Motor neuron (in vitro differentiated cells): ENCODE results near the gene HOXA5. TPM values are rescaled to one million over a fixed set of nuclear protein-coding genes. Genes with fewer than 3 reads are reported as not detected.
A peak's percentile ranks its signal among the peaks of the same experiment; 100 is the strongest.

Experiments
- ATAC-seq, 8 experiments: fragments of 200-7000 bp; cut with Tn5 transposase; replicated peaks in 6 of 8; 2 replicates each; pipeline ENCODE4 v1.8.0; 2021; ENCODE audit warnings: mild to moderate bottlenecking in 8 of 8, moderate library complexity in 8 of 8
- H3K27ac ChIP-seq, 2 donors: fragments of 250-450 bp; sonication (Bioruptor Pico); 2 replicates each; pipeline ENCODE4 v1.9.0; 2021; ENCODE audit warnings: antibody characterized with exemption in 2 of 2, mild to moderate bottlenecking in 2 of 2, moderate library complexity in 1 of 2
- H3K4me1 ChIP-seq, 2 donors: fragments of 250-450 bp; sonication (Bioruptor Pico); replicated peaks in 1 of 2; 2 replicates each; pipeline ENCODE4 v1.6.1; 2021; ENCODE audit warnings: antibody characterized with exemption in 2 of 2, mild to moderate bottlenecking in 2 of 2, moderate library complexity in 1 of 2
- H3K4me3 ChIP-seq, 5 donors: fragments of 250-450 bp; sonication (Bioruptor Pico); 2 replicates each; pipeline ENCODE4 v1.9.0; 2021; ENCODE audit warnings: antibody characterized with exemption in 5 of 5, mild to moderate bottlenecking in 5 of 5, moderate library complexity in 4 of 5
- WGBS, 10 experiments: fragments of 450-650 bp; shearing (Covaris generic); methylation state at CpG; one replicate each; pipeline ENCODE4 v1.0.0; 2022; 5-methylcytosine and 5-hydroxymethylcytosine counted together
- in situ Hi-C, 9 experiments: fragments of 400-800 bp; cut with MboI; loops; one replicate each; pipeline ENCODE4 v1.15.0; 2021; ENCODE audit warnings: low sequenced_read_pairs in 9 of 9, low pct_unique_long_range_greater_than_20kb in 2 of 9; ENCODE audit not compliant: unreplicated experiment in 9 of 9
- total RNA-seq, 8 experiments: library from RNA; unstranded; fragments of 300-600 nt; gene quantifications; 2 replicates each; pipeline versions ENCODE4 v1.2.3 to v1.2.4, GENCODE V29; 2022

The HOXA5 gene
- total RNA-seq, 8 experiments from 2014 or later, result 10.0 to 121 (median 73.0) TPM

DNA sequence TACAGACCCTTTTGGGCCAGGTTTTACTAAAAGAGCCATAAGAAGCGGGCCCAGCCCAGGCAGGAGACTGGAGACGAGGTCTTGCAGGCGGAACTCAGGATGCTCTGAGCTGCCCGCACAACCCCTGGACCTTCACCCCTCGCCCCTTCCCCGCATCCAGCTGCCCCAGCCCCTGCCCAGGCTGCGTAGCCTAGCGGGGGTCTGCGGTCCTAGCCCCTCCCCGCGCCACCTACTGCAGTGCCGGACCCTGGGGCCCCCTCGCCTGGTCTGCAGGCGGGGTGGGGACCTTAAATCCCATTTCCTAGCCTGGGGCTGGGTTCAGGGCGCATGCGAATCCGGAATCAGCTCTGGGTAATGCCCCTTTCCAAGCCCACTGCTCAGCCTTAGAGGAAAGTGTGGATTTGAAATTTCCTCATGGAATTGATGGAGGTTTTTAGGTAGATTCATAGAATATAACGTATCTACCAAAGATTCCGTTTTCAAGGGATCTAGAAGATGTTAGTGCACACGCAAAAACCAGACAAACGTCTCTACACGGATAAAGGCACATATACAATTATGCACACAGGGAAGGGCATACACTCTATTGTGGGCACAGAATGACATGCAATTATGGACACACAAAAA lies 9.4 kb upstream of the HOXA5 start:
- no peak overlapping the region for H3K4me3 ChIP-seq
- H3K27ac ChIP-seq, result no peak overlapping the region
- 30 to 94% (median 66%) methylated on average over 2 to 5 of the region's 22 CpGs; no CpG with 5 or more reads in 2 of the 10 experiments for WGBS, 10 experiments
- H3K4me1 ChIP-seq, result peaks cover 5 to 32% of the 10 kb centered on the region in 2 donors
- no peak for ATAC-seq
- in situ Hi-C loops, result loop anchor here in 5 of 9 experiments (25.0 kb wide), 3 partner anchors 766 to 1291 kb away; no protein-coding TSS in a partner anchor

DNA sequence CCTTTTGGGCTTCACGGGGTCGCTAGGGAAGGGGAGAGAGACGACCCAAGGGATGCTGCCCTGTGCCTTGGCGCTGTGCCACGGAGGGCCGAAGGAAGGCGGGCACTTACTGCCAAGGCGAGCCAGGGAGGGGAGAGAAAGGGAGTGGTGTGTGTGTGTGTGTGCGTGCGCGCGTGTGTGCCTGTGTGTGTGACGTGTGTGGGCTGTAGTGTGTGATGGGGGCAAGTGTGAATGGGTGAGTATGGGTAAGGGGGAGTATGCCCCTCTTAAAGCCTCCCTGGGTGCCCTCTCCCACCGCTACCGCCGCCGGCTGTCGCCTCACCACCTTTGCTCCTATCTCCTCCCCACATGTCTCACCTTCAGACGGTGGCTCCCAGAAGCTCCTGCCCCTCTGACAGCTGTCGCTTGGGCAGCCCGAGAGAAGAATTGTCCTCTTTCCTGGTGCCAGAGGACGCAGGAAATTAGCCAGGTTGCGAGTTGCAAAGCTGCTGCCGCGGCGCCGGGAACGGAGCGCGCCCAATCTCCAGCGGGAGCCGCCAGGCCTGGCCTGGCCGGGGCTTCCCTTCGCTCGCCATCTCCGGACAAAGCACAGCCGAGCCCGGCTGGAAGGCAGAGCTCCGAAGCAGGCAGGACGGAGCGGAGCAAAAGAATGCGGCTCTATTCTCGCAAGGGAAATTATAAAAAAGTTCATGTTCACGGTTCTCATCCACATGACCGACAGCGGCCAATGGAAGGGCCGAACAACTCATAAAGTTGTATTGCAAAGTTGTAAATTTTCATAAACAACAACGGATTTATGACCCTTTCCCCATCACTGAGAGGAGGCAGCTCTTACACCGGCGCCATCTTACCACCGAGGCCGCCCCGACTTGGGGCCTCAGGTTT lies 8.7 kb upstream of the HOXA5 start, which contains the start of gene HOXA3:
TSS of gene HOXA3 (minus strand) at position 653 of the 885 bp plus-strand sequence. CDS start 41,943 bp downstream, outside the sequence.
- peak in 3 of 8 experiments; percentile 6 to 40 (median 17) for ATAC-seq
- H3K4me3 ChIP-seq, result peak within 1 kb of the TSS; percentile 41 to 63 (median 47)
- in situ Hi-C loops, result loop anchor here in 5 of 9 experiments (25.0 kb wide), 3 partner anchors 765 to 1290 kb away; no protein-coding TSS in a partner anchor
- H3K4me1 ChIP-seq, result peaks cover 5 to 32% of the 10 kb centered on the region in 2 donors
- peak within 1 kb of the TSS in 1 of 2 donors; percentile 83 for H3K27ac ChIP-seq
- WGBS, 10 experiments, result 0 to 80% (median 34%) methylated on average over 1 to 23 of the region's 53 CpGs; no CpG with 5 or more reads in 1 of the 10 experiments

DNA sequence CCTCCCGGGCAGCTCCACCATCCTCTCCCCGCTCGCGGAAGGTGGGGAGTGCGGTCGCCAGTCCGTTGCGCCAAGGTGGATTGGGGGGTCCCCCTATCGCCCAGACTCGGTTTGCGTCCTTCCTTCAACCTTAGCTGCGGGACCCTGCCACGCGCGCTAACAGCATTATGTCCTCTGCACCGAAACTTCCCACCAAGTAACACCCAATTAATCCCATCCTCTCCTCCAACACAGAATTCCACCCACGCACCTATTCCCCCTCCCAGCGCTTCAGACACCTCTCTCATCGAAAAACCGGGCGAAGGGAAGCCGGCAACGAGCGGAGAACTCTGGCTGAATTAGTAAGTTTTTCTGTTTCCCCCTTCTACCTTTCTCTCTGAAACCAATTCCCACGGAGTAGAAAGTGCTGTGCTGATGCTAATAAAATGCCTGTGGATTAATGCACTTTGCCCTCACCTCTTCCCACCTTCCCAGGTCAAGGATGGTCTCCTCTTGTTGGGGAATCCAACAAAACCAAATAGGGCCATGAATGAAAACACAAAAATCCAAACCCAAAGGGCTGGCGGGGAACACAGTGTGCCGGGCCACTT lies 8.0 kb upstream of the HOXA5 start:
- Histone ChIP-seq H3K27ac (peak overlapping the region in 1 of 2 donors; percentile 83), H3K4me1 (peaks cover 5 to 32% of the 10 kb centered on the region in 2 donors), H3K4me3 (peak overlapping the region; percentile 41 to 63 (median 47))
- no peak for ATAC-seq
- in situ Hi-C loops, result loop anchor here in 5 of 9 experiments (25.0 kb wide), 3 partner anchors 764 to 1289 kb away; no protein-coding TSS in a partner anchor
- 0 to 40% (median 28%) methylated on average over 1 to 19 of the region's 27 CpGs; no CpG with 5 or more reads in 1 of the 10 experiments for WGBS, 10 experiments

DNA sequence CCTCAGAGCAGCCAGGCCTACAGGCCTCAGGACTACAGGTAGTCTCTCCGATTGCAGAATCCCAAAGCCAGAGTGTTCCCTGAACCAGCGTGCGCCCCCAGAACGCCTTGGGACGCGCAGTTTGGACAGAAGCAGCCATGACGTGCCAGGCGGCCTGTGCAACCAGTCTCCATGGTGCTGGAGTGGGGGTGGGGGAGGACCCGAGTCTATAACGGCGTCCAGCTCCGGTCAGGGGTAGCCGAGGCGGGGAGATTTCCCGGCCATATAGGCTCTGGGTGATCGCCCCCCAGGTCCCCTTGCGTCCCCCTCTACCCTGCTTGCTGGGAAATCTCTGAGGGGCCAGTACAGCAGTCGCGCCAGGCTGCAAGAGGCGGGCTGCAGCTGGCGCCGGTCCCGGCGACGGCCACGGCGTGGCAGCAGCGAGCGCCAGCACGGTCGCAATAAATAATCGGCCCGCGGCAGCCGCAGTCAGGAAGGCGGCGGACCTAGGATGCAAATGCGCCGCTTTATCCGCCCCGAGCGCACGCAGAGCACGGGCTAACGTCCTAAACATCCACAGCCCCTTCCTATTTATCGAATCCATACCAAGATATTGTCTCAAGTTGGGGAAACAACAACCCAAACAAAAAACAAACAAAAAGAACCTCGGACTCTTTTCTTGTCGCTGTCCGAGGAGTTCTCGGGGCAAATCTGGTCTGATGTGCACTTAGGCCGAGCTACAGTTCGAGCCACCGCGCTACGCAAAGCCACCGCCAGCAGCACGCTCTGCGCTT lies 7.3 kb upstream of the HOXA5 start:
- peak; percentile 49 to 81 (median 72) for ATAC-seq
- peaks cover 5 to 32% of the 10 kb centered on the region in 2 donors for H3K4me1 ChIP-seq
- peak overlapping the region; percentile 3 to 83 for H3K27ac ChIP-seq
- in situ Hi-C loops, result loop anchor here in 5 of 9 experiments (25.0 kb wide), 3 partner anchors 763 to 1288 kb away; no protein-coding TSS in a partner anchor
- 0 to 6% (median 0%) methylated on average over 1 to 12 of the region's 58 CpGs; no CpG with 5 or more reads in 3 of the 10 experiments for WGBS, 10 experiments
- peak overlapping the region; percentile 41 to 63 (median 47) for H3K4me3 ChIP-seq

DNA sequence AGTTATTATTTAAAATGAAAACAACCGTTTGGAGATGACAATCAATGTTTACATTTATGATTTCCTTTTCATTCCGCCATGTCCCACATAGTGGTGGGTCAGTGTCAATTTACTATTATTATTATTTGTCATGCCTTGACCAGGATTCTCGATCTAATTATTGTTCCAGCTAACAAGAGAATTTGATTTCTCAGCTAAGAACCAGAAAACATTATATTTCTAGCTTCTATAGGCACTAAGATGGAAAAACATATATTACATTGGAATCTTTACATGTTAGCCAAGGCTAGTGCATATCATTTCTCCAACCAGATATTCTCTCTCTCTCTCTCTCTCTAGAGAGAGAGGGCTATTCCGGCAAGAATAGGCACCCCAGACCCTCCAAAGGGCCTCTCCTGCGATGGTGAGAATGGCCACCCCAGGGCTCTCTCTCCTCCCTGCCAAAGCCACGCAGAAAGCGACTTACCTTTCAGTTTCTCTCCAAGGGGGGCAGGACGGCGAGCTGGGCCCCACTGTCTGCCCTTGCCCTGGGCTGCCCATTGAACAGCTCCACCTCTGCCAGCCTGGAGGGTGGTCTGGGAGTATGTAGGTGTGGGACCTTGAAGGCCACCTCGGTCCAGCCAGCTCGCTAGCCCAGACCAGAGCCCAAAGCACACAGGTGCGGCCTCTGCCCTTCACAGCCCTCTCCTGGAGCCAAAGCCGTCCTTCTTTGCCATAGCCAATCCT lies 6.5 kb upstream of the HOXA5 start:
- in situ Hi-C loops, result loop anchor here in 5 of 9 experiments (10.0 to 25.0 kb wide), 4 partner anchors 295 to 1288 kb away; no protein-coding TSS in a partner anchor
- peak overlapping the region; percentile 41 to 63 (median 47) for H3K4me3 ChIP-seq

DNA sequence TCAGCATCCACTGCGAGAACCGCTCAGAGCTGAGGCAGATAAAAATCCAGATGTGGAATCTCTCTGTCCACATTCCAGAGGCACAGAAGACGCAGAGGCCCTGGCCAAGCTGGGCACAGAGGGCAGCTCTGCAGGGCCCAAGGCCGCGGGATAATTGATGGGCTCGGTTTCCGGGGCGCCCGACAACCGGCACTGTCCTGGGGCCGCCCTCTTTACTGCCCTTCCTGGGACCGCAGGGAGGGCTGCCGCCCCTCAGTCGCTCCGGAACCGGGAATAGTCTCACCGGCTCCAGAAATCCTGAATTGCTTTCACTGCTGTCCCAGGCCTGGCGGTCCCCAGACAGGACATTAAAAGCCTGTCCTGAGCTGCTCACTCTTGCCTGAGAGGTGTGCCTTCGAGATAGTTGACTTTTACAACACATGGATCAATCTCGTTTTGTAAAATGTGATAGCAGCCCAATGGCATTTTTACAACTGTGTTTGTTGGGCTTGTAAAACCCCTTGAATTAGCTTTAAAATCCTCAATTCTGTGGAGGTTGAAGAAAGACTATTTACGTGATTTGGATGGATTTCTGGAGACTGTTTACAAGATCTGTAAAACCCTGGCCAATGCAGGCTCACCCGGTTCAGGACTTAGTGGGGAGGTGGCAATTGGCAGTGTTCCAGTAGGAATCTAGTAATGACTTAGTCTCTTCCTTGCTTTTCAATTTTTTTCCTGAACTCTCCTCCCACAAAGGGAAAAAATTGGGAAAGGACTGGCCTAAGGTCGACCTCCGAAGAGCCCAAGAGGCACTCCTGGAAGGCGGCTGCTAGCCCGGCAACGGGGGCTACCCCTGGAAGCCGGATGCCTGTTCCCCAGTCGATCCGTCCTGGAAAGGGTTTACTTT lies 5.5 kb upstream of the HOXA5 start:
- in situ Hi-C loops, result loop anchor here in 2 of 9 experiments (10.0 kb wide), 1 partner anchor 294 kb away; no protein-coding TSS in a partner anchor
- H3K4me3 ChIP-seq, result peak overlapping the region; percentile 24 to 63 (median 47)
- ATAC-seq, result peak in 5 of 8 experiments; percentile 3 to 15 (median 12)
- WGBS, 10 experiments, result 18 to 80% (median 40%) methylated on average over 1 to 10 of the region's 30 CpGs; no CpG with 5 or more reads in 2 of the 10 experiments
- H3K4me1 ChIP-seq, result peaks cover 9 to 36% of the 10 kb centered on the region in 2 donors
- H3K27ac ChIP-seq, result peak overlapping the region; percentile 15 to 90

More for the DNA sequence above, 6.5 kb upstream of the HOXA5 start:
- peak overlapping the region; percentile 3 to 90 for H3K27ac ChIP-seq
- 38 to 75% (median 57%) methylated on average over 1 to 10 of the region's 13 CpGs for WGBS, 10 experiments
- ATAC-seq, result peak in 6 of 8 experiments; percentile 2 to 36 (median 14)
- H3K4me1 ChIP-seq, result peaks cover 9 to 30% of the 10 kb centered on the region in 2 donors

DNA sequence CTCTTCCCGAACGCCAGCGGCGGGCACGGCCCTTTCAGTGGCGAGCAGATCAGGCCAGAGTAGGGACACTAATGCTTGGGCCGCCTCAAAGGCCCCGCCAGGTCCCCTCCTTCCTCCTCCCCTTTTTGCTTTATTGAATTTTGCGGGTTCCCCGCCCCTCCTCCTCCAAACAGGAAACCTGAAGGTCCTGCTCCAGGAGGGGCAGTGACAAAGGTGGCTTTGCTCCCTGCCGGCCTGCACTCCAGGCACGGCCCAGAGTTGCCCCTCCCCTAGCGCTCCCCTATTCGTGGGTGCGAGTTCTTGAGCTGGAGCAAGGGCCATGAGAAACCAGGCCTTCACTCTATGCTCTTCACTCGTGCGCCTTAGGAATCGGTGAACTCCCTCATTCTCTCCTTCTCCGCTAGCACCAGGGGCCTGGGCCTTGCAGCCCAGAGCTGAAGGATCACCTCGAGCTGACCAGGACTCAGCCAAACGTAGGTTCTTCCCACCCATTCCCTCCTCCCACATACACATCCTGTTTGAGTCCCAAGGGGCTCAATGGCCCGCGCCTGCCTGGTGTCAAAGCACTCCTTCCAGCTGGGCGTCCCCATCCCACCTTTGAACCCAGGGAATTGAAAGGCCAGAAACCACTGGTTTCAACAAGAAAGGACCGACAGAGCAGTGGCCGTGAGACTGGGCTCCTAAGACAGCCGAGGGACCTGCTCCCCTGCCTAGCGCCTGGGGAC lies 4.7 kb upstream of the HOXA5 start:
- Histone ChIP-seq H3K27ac (peak overlapping the region in 1 of 2 donors; percentile 90), H3K4me3 (peak overlapping the region; percentile 24 to 63 (median 47)), H3K4me1 (peaks cover 9 to 38% of the 10 kb centered on the region in 2 donors)
- peak in 5 of 8 experiments; percentile 2 to 26 (median 7) for ATAC-seq
- in situ Hi-C loops, result loop anchor here in 2 of 9 experiments (10.0 kb wide), 1 partner anchor 293 kb away; no protein-coding TSS in a partner anchor
- WGBS, 10 experiments, result 22 to 86% (median 30%) methylated on average over 3 to 13 of the region's 28 CpGs; no CpG with 5 or more reads in 4 of the 10 experiments

DNA sequence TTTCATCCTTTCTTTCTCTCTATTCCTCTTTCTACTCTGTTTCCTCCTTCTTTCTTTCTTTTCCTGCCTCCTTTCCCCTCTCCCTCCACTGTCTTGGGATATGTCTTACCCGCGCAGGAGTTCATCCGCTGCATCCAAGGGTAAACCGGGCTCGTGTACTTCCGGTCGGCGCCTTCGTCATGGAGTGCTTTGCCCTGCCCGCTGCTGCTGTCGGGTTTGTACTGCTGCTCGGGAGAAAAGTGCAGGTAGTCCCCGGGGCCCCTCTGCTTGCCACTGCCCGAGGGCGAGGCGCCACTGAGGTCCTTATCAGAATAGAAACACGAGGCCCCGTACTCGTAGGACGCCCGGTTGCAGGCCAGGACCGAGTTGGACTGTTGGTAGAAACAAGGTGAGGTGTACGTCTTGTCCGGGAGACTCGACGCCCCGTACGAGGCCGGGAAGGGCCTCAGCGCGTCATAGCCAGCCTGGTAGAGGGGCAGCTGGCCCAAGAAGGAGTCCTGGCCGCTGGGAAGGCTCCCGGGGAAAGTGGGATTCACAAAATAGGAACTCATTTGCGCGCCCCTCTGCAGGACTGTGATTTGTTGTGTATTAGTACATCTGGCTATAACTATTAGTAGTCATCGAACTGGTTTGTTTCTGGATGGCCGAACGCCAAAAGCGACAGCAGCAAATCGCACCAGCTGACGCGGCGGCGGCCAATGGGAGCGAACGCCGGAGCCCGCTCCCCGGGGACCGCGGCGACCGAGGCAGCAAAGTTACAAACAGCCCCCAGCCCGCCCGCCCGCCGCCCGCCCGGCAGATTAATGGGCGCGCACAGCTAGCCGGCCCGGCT lies 3.9 kb upstream of the HOXA5 start, which contains the start of gene HOXA6:
TSS of gene HOXA6 (minus strand) at position 576 of the 832 bp plus-strand sequence. CDS start at position 551, 25 bp downstream.
- WGBS, 10 experiments, result 7 to 91% (median 80%) methylated on average over 3 to 25 of the region's 63 CpGs; no CpG with 5 or more reads in 1 of the 10 experiments
- peak within 1 kb of the TSS; percentile 24 to 63 (median 47) for H3K4me3 ChIP-seq
- ATAC-seq, result peak in 3 of 8 experiments; percentile 2 to 34 (median 34)
- peaks cover 9 to 38% of the 10 kb centered on the region in 2 donors for H3K4me1 ChIP-seq
- peak within 1 kb of the TSS in 1 of 2 donors; percentile 90 for H3K27ac ChIP-seq
- in situ Hi-C loops, result loop anchor here in 2 of 9 experiments (10.0 kb wide), 1 partner anchor 293 kb away; no protein-coding TSS in a partner anchor
